HL-60/S4 treated with retinoic acid at 250 ng/mL for 4 days and 3 days (cell line): Measurements from ENCODE around the gene FBXO31.

Experiments used
- in situ Hi-C: fragments of 300-500 bp; cut with MboI; formaldehyde crosslinking; loops from 2 replicates; pipeline ENCODE4 v1.7.0; 2022; ENCODE audit warnings: low sequenced_read_pairs

The FBXO31 gene

DNA sequence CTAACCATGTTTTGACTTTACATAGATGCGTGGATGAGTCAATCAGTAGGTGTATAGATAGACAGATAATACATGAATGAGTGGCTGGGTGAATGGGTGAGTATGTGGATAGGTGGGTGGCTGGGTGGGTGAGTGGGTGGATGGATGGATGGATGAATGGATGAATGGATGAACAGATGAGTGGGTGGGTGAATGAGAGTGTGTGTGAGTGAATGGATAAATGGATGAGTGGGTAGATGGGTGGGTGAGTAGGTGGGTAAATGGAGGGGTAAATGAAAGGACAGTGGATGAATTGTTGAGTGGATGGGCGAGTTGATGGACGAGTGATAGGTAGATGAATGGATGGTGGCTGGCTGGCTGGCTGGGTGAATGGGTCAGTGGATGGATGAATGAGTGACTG lies 89.6 kb downstream of the FBXO31 start:
- in situ Hi-C loops = loop anchor here (25.0 kb wide), 1 partner anchor 732 kb away; the partner anchor contains the start of genes FOXC2 and MTHFSD

DNA sequence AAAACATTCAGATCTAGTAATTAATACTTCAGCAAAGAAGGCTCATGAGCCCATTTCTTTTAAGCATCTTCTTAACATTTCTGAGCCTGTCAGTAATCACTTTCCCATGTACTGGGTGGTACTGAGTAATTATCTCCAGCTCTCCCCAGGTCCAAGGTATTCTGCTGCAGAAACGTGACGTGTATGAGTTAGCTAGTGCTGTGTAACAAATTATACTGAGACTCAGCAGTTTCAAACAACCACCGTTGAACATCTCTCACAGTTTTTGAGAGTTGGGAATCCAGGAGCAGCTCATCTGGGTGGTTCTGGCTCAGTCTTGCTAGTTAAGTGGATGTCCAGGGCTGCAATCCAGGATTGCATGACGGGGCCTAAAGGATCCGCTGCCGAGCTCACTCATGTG lies 91.6 kb downstream of the FBXO31 start:
- in situ Hi-C loops = loop anchor here (25.0 kb wide), 1 partner anchor 730 kb away; the partner anchor contains the start of genes FOXC2 and MTHFSD

DNA sequence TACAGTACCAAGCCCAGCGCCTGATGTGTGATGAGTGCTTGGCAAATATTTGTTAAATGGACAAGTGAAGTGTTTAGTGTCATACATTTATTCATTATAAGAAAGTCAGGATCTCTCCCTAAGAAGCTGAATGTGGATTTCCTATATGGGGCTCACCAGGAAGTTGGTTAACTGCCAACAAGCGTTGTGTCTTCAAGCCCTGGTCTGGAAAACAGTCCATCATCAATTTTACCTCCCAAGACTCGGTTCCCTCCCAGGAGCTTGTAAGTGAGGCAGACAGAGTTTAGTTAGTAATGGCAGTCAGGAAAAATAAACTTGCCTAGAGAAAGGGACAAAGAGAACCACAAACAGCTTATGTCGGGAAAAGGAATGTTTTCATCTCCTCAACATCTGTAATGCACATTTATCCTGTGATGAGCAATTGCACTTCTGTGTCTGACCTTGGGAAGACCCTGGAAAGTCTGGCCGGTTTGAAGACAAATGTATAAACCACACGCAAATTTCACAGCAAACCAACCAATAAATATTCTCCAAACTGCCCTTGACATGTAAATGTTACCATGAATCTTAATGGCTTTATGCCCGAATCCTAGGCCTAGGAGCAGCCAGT lies 94.7 kb downstream of the FBXO31 start:
- in situ Hi-C loops = loop anchor here (25.0 kb wide), 1 partner anchor 727 kb away; the partner anchor contains the start of genes FOXC2 and MTHFSD

- in situ Hi-C loops = loop anchor here (25.0 kb wide), 1 partner anchor 725 kb away; the partner anchor contains the start of genes FOXC2 and MTHFSD
Measured at GRCh38 chr16:87286839-87287626, 96.5 kb downstream of the FBXO31 start.

DNA sequence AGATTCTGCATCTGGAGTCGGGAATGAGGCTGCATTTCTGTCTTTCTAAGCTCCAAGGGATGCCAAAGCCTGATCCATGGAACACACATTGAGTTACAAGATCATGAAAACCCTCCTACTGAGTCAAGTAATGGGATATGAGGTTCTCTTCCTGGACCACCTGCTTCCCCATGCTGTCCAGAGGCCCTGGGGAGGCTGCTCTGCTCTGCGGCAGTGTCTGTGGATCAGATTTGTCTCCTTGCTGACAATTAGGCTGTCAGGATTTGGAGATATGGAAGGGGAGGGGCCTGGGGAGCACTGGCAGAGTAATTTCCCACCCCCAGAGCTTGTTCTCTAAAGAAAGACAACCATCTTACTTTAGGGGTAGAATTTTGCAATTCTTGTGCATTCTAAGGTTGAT lies 99.4 kb downstream of the FBXO31 start:
- in situ Hi-C loops = loop anchor here (25.0 kb wide), 1 partner anchor 722 kb away; the partner anchor contains the start of genes FOXC2 and MTHFSD

DNA sequence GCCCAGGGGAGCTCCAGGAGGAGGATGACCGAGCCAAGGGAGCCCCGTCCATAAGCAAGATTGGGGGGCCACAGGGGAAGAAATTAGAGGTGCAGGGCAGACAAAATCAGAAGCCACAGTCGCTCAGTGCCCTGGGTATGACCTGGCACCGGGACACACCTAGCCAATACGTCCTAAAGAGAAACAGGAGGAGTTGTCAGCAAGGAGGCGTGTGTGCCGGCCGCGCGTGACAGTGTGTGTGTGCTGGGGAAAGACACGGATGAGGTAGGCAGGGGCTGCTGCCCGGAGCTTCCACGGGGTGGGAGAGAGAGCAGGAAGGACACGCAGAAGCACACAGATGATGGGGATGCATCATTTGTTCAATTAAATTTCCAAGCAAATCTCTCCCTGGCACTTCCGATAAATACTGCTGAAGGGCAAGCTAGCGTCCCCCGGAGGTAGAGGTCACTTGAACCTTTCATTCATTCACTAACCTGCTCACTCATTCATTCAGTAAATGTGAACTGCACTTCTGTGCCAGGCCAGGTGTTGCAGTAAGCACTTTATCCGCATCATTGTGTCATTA lies 104.4 kb downstream of the FBXO31 start:
- in situ Hi-C loops = loop anchor here (25.0 kb wide), 1 partner anchor 717 kb away; the partner anchor contains the start of genes FOXC2 and MTHFSD

DNA sequence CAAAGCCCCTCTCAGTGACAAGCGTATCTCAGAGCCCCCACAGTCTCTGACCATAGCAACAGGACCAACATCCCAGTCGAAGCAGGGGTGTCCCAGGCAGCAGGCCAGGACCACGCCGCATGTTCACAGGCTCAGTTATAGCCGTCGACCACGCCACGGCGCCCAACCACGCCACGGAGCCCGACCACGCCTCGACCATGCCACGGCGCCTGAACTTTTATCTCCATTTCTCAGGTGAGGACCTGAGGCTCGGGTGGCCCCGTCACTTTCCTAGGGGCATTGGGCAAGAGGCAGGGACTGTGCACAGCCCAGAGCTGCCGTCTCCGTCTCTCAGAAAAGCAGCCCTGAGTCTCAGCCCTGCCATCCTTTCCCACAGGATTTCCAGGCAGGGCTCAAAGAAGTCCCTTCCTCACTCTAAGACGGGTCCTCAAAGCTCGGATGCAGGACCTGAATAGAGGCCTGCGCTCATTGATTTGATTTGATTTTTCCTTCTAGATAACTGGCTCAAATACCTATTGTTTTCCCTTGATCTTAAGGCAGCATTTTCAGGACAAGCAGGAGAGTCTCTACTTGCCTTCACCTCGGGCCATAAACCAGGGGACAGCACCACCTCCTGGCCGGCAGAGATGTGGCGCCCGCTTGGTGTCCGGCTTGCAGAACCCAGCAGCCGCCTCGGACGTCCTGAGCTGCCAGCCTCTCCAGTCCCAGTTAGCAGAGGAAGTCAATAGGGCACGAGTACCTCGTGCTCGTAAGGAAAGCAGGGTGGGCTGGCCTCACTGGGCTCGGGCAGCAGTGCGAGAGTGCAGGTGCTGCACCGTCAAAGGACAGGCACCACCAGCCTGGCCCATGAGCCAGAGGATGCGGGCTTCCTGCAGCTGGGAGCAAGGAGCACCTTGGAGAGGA lies 105.1 kb downstream of the FBXO31 start:
- in situ Hi-C loops = loop anchor here (25.0 kb wide), 1 partner anchor 716 kb away; the partner anchor contains the start of genes FOXC2 and MTHFSD
